Tibial artery (tissue), 4 donors: ENCODE data around the gene CIAO2A.
A peak's percentile ranks its signal among the peaks of the same experiment; 100 is the strongest.
"Not testable (repeated sequence)": the region's sequence is repeated elsewhere in the genome, so short reads cannot be mapped to it uniquely, and the experiment has no call there.

Experiments used
- DNase-seq, 2 donors: peaks; one replicate each; pipeline ENCODE4 v3.0.0-alpha.2; 2019
- H3K27ac ChIP-seq, 2 donors: fragments of 200-600 bp; sonication (generic) in 1 of 2; 1 replicate in 1 of 2; 2 replicates in 1 of 2; pipeline ENCODE4 v1.5.1; 2018 to 2019; ENCODE audit warnings: mild to moderate bottlenecking in 1 of 2
- H3K27me3 ChIP-seq, 2 donors: fragments of 200-600 bp; sonication (generic) in 1 of 2; one replicate each; pipeline versions ENCODE4 v1.5.1 to v1.6.0; 2016 to 2019
- H3K36me3 ChIP-seq, 3 donors: fragments of 200-600 bp; sonication (generic) in 2 of 3; one replicate each; pipeline ENCODE4 v1.5.1; 2016 to 2019; ENCODE audit warnings: mild to moderate bottlenecking in 2 of 3
- H3K4me1 ChIP-seq, 4 donors: fragments of 200-600 bp; sonication (generic) in 2 of 4; 1 replicate in 3 of 4; 2 replicates in 1 of 4; pipeline ENCODE4 v1.5.1; 2016 to 2019
- H3K4me3 ChIP-seq, 2 donors: fragments of 200-600 bp; sonication (generic) in 1 of 2; 1 replicate in 1 of 2; 2 replicates in 1 of 2; pipeline ENCODE4 v1.5.1; 2018 to 2019; ENCODE audit warnings: mild to moderate bottlenecking in 2 of 2
- H3K9me3 ChIP-seq, 3 donors: fragments of 200-600 bp; sonication (generic) in 1 of 3; one replicate each; pipeline ENCODE4 v1.5.1; 2016 to 2019
- CTCF ChIP-seq, 2 experiments: fragments of 200-600 bp in 1 of 2; fragments of 450-650 bp in 1 of 2; IDR thresholded peaks; one replicate each; pipeline ENCODE4 v1.5.1; 2017 to 2019; ENCODE audit warnings: antibody characterized with exemption in 2 of 2, mild to moderate bottlenecking in 1 of 2, moderate library complexity in 1 of 2
- intact Hi-C: fragments of 100-400 bp; cut with DNase I; formaldehyde crosslinking; loops from one replicate; pipeline ENCODE4 v1.15.0; 2023; ENCODE audit warnings: low total_unique reads

The CIAO2A gene

GRCh38 chr15:64067564-64068030, 26.0 kb downstream of the CIAO2A start:
- H3K27me3 ChIP-seq: no peaks in the 10 kb centered on the region
- H3K4me3 ChIP-seq: no peak overlapping the region
- peaks cover 0 to 8% (median 0%) of the 10 kb centered on the region in 3 donors for H3K36me3 ChIP-seq
- H3K4me1 ChIP-seq: peaks cover 0 to 26% (median 22%) of the 10 kb centered on the region in 4 donors
- peak; percentile 79 to 85 for TF ChIP-seq CTCF (IDR thresholded peaks at IDR 0.05)
- peak; percentile 59 to 73 for DNase-seq
- H3K27ac ChIP-seq: no peak overlapping the region
- H3K9me3 ChIP-seq: no peaks in the 10 kb centered on the region
- intact Hi-C loops: loop anchor here (5.0 to 10.0 kb wide), 2 partner anchors 315 to 463 kb away; no protein-coding TSS in a partner anchor

GRCh38 chr15:64066451-64066850, 27.2 kb downstream of the CIAO2A start:
- peaks cover 0 to under 1% (median 0%) of the 10 kb centered on the region in 3 donors for H3K36me3 ChIP-seq
- intact Hi-C loops: loop anchor here (5.0 to 10.0 kb wide), 2 partner anchors 314 to 462 kb away; no protein-coding TSS in a partner anchor
- no peak overlapping the region for H3K4me3 ChIP-seq
- H3K4me1 ChIP-seq: peaks cover 0 to 18% (median 15%) of the 10 kb centered on the region in 4 donors
- no peaks in the 10 kb centered on the region for H3K27me3 ChIP-seq
- TF ChIP-seq CTCF (IDR thresholded peaks at IDR 0.05): no peak
- H3K27ac ChIP-seq: no peak overlapping the region
- no peaks in the 10 kb centered on the region for H3K9me3 ChIP-seq
- DNase-seq: no peak

GRCh38 chr15:64060716-64061115, 32.9 kb downstream of the CIAO2A start:
- TF ChIP-seq CTCF (IDR thresholded peaks at IDR 0.05): no peak
- DNase-seq: no peak
- Histone ChIP-seq H3K27me3 (no peaks in the 10 kb centered on the region), H3K4me1 (no peaks in the 10 kb centered on the region), H3K27ac (no peak overlapping the region), H3K36me3 (no peaks in the 10 kb centered on the region), H3K9me3 (no peaks in the 10 kb centered on the region), H3K4me3 (no peak overlapping the region)
- intact Hi-C loops: loop anchor here (10.0 kb wide), 1 partner anchor 456 kb away; no protein-coding TSS in a partner anchor

- H3K36me3 ChIP-seq, H3K4me3 ChIP-seq, H3K4me1 ChIP-seq, DNase-seq, H3K27ac ChIP-seq, intact Hi-C loops, H3K9me3 ChIP-seq, H3K27me3 ChIP-seq: not testable (repeated sequence)
These were observed 34.5 kb downstream of the CIAO2A start for GRCh38 chr15:64059104-64059503.

GRCh38 chr15:64058279-64058678, 35.4 kb downstream of the CIAO2A start:
- intact Hi-C loops: no loop called here
- no peaks in the 10 kb centered on the region for H3K4me1 ChIP-seq
- no peaks in the 10 kb centered on the region for H3K9me3 ChIP-seq
- H3K36me3 ChIP-seq: no peaks in the 10 kb centered on the region
- TF ChIP-seq CTCF (IDR thresholded peaks at IDR 0.05): no peak
- no peak for DNase-seq
- no peaks in the 10 kb centered on the region for H3K27me3 ChIP-seq
- H3K4me3 ChIP-seq: no peak overlapping the region
- H3K27ac ChIP-seq: no peak overlapping the region

- DNase-seq, H3K36me3 ChIP-seq, H3K27me3 ChIP-seq, H3K4me3 ChIP-seq, intact Hi-C loops, H3K9me3 ChIP-seq, H3K4me1 ChIP-seq, H3K27ac ChIP-seq: not testable (repeated sequence)
These were observed 40.0 kb downstream of the CIAO2A start for GRCh38 chr15:64053674-64054073.
